ENCODE measurements around the gene PRKCE.

DNA sequence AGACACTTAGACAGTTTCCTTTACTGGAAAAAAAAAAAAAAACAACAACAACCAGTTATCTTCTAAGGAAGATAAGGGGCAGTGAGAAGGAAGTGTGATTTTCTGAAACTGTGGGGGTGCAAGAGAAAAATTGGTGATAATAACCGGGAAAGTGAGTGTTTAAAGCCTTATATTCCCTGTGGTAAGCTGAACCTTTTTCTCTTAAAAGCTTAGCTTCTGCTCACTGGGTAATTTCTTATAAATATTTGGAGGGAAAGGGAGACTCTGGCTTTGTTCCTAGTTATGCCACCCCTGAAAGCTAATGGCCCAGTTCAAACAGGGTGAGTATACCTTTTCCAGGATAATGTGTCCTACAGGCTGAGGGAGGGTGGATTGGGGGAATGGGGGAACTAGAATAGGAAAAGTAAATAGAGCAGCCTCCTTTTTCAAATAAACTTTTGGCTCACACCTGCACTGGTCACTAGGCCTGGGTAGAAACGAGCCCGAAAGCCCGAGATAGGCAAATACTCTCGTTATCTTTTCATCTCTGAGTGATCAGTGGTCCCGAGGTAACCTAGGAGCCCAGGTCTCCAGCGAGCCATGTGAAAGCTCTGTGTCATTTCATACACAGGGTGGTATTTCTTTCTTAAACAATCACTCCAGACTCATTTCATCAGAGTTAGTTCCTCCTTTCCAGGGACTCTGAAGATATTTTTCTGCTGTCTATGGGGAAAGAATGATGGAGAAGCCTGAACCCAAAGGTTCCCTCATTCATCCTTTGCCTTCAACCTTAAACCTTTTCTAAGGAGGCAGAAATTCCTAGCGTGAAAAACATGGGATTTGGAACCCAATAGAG lies 24.9 kb upstream of the PRKCE start:
- TF ChIP-seq SUZ12 (IDR thresholded peaks at IDR 0.05; ENCODE audit: extremely low read depth, insufficient read depth, insufficient read length) (no peak), ZNF274 (IDR thresholded peaks at IDR 0.05; ENCODE audit: low read depth, low read length) (no peak)

Measured in NT2/D1 (cell line).